Measurements from ENCODE around the gene ABCB6.
A peak's percentile ranks its signal among the peaks of the same experiment; 100 is the strongest.

The ABCB6 gene

GRCh38 chr2:219182331-219183150, 36.2 kb downstream of the ABCB6 start:
- no peak for DNase-seq

- DNase-seq, result no peak
Measured at GRCh38 chr2:219181531-219181930, 37.2 kb downstream of the ABCB6 start.

GRCh38 chr2:219180961-219181360, 37.8 kb downstream of the ABCB6 start:
- no peak for DNase-seq

- no peak for DNase-seq
Measured at GRCh38 chr2:219179601-219180465, 38.9 kb downstream of the ABCB6 start.

- DNase-seq, result peak in 1 of 2 experiments; percentile 13
Measured at GRCh38 chr2:219178377-219179175, 40.2 kb downstream of the ABCB6 start.

GRCh38 chr2:219177552-219178376, 41.0 kb downstream of the ABCB6 start, which contains the start of gene RETREG2:
RETREG2 (plus strand) TSS chr2:219178275; CDS start chr2:219178353, 78 bp downstream.
- DNase-seq, result peak; percentile 65 to 81

GRCh38 chr2:219176818-219177551, 41.8 kb downstream of the ABCB6 start, which contains the start of gene CNPPD1:
CNPPD1 (minus strand) TSS chr2:219176925; CDS start chr2:219176828, 97 bp downstream.
- peak; percentile 72 to 90 for DNase-seq

GRCh38 chr2:219175928-219176817, 42.6 kb downstream of the ABCB6 start:
- DNase-seq, result peak; percentile 24 to 70

GRCh38 chr2:219175486-219175885, 43.3 kb downstream of the ABCB6 start:
- no peak for DNase-seq

GRCh38 chr2:219174801-219175200, 44.0 kb downstream of the ABCB6 start:
- no peak for DNase-seq

GRCh38 chr2:219174146-219174545, 44.6 kb downstream of the ABCB6 start:
- no peak for DNase-seq

- DNase-seq, result no peak
Measured at GRCh38 chr2:219173176-219173575, 45.6 kb downstream of the ABCB6 start.

- DNase-seq, result no peak
Measured at GRCh38 chr2:219172231-219173154, 46.3 kb downstream of the ABCB6 start.

GRCh38 chr2:219171231-219171651, 47.5 kb downstream of the ABCB6 start:
- peak; percentile 18 to 28 for DNase-seq

GRCh38 chr2:219169930-219170654, 48.7 kb downstream of the ABCB6 start, which contains the start of gene SLC23A3:
SLC23A3 (minus strand) TSS chr2:219170029; CDS start chr2:219169984, 45 bp downstream.
- no peak for DNase-seq

GRCh38 chr2:219168932-219169331, 49.8 kb downstream of the ABCB6 start:
- no peak for DNase-seq

- DNase-seq, result no peak
Measured at GRCh38 chr2:219168526-219168925, 50.2 kb downstream of the ABCB6 start.

GRCh38 chr2:219167997-219168396, 50.8 kb downstream of the ABCB6 start:
- no peak for DNase-seq

Measured in SHP77 (cell line).